Stimulated activated CD8-positive, alpha-beta memory T cell treated with anti-CD3 and anti-CD28 coated beads, Interleukin-4, amount 100 ng/mL, for 48 hours (primary cell): ENCODE data around the gene ERH.
"Not testable (repeated sequence)": the region's sequence is repeated elsewhere in the genome, so short reads cannot be mapped to it uniquely, and the experiment has no call there.

Experiments
- DNase-seq: peaks from one replicate; pipeline ENCODE4 v3.0.0-alpha.2; 2020

ERH gene

GRCh38 chr14:69392481-69392880 is 5.6 kb downstream of the ERH start:
- DNase-seq = no peak

GRCh38 chr14:69391400-69391799 is 6.7 kb downstream of the ERH start:
- DNase-seq = not testable (repeated sequence)

- DNase-seq = no peak
Observed at GRCh38 chr14:69387311-69387710, 10.8 kb downstream of the ERH start.

GRCh38 chr14:69378274-69378673 is 19.8 kb downstream of the ERH start:
- DNase-seq = no peak

- no peak for DNase-seq
Observed at GRCh38 chr14:69376439-69376838, 21.7 kb downstream of the ERH start.

GRCh38 chr14:69375722-69376121 is 22.4 kb downstream of the ERH start:
- DNase-seq = no peak

- DNase-seq = no peak
Observed at GRCh38 chr14:69375182-69375581, 22.9 kb downstream of the ERH start.

- no peak for DNase-seq
Observed at GRCh38 chr14:69374235-69374634, 23.9 kb downstream of the ERH start.

GRCh38 chr14:69373104-69373503 is 25.0 kb downstream of the ERH start:
- DNase-seq = no peak

- no peak for DNase-seq
Observed at GRCh38 chr14:69372146-69372545, 26.0 kb downstream of the ERH start.

GRCh38 chr14:69370061-69370460 is 28.0 kb downstream of the ERH start:
- no peak for DNase-seq

- no peak for DNase-seq
Observed at GRCh38 chr14:69368381-69368780, 29.7 kb downstream of the ERH start.

GRCh38 chr14:69366761-69367160 is 31.3 kb downstream of the ERH start:
- no peak for DNase-seq

- no peak for DNase-seq
Observed at GRCh38 chr14:69366069-69366468, 32.0 kb downstream of the ERH start.

- DNase-seq = no peak
Observed at GRCh38 chr14:69364378-69364777, 33.7 kb downstream of the ERH start.

GRCh38 chr14:69363964-69364363 is 34.1 kb downstream of the ERH start:
- DNase-seq = no peak

- DNase-seq = no peak
Observed at GRCh38 chr14:69363055-69363454, 35.0 kb downstream of the ERH start.

- DNase-seq = peak; percentile 43
Observed at GRCh38 chr14:69360438-69361108, 37.5 kb downstream of the ERH start.

- DNase-seq = no peak
Observed at GRCh38 chr14:69358966-69359365, 39.1 kb downstream of the ERH start.

- peak; percentile 72 for DNase-seq
Observed at GRCh38 chr14:69358233-69358963, 39.7 kb downstream of the ERH start.

GRCh38 chr14:69357544-69358200 is 40.4 kb downstream of the ERH start:
- DNase-seq = no peak

GRCh38 chr14:69356903-69357543 is 41.1 kb downstream of the ERH start:
- DNase-seq = no peak

GRCh38 chr14:69355607-69356281 is 42.4 kb downstream of the ERH start:
- no peak for DNase-seq
